ENCODE data around the gene ZEB1. TPM values are rescaled to one million over a fixed set of nuclear protein-coding genes. Genes with fewer than 3 reads are reported as not detected.

The ZEB1 gene
- total and polyA plus RNA-seq, 2 of the 4 experiments (the other 2 are of a cell fraction), result 23.7 to 108 TPM

GRCh38 chr10:31393844-31394243, 74.8 kb downstream of the ZEB1 start:
- no peak overlapping the region for H4K5ac ChIP-seq (ENCODE audit: low read depth, low read length)

More at GRCh38 chr10:31393844-31394243, 74.8 kb downstream of the ZEB1 start:
- Histone ChIP-seq H3K9me3 (ENCODE audit: control insufficient read depth, insufficient read depth, low read length) (no peaks in the 10 kb centered on the region), H2BK20ac (ENCODE audit: low read depth, low read length) (no peak overlapping the region), H3K4me1 (ENCODE audit: control insufficient read depth, insufficient read depth, low read length) (peaks cover 4% of the 10 kb centered on the region; the same call in 1 of the 2 replicates), H2BK15ac (ENCODE audit: low read depth, low read length) (no peak overlapping the region), H4K91ac (ENCODE audit: insufficient read depth, low read depth, low read length) (no peak overlapping the region), H3K79me1 (ENCODE audit: low read depth in 1 of 2, low read length in 2 of 2) (peaks cover 29 to 70% of the 10 kb centered on the region in 2 experiments), H3K56ac (ENCODE audit: extremely low read depth, insufficient read depth, low read length) (no peak overlapping the region), H3K4me2 (ENCODE audit: low read depth, low read length) (no peak overlapping the region), H3K14ac (replicated peaks; ENCODE audit: low read depth, low read length) (no peak overlapping the region), H4K20me1 (ENCODE audit: insufficient read depth, low read length) (peaks cover 46% of the 10 kb centered on the region; the same call in 1 of the 2 replicates), H2AK5ac (ENCODE audit: low read depth, low read length) (no peak overlapping the region), H3K4me3 (ENCODE audit: insufficient read depth, low read depth, low read length) (no peak overlapping the region), H2AFZ (replicated peaks; ENCODE audit: low read length, poor library complexity) (no peak overlapping the region), H3K4ac (ENCODE audit: low read depth, low read length) (no peak overlapping the region), H3K9me1 (ENCODE audit: insufficient read depth, low read length) (peaks cover 9% of the 10 kb centered on the region), H3K9ac (ENCODE audit: low read depth, low read length) (no peak overlapping the region), H4K8ac (ENCODE audit: low read depth in 2 of 2, low read length in 2 of 2) (no peak overlapping the region), H2AK9ac (replicated peaks; ENCODE audit: low read depth, low read length, poor library complexity) (no peak overlapping the region), H3K23ac (ENCODE audit: low read depth, low read length) (no peak overlapping the region), H3K27ac (ENCODE audit: insufficient read depth, low read length) (no peak overlapping the region), H2BK120ac (ENCODE audit: low read depth, low read length) (no peak overlapping the region), H2BK5ac (ENCODE audit: low read depth, low read length, poor library complexity, severe bottlenecking) (no peak overlapping the region), H3K36me3 (ENCODE audit: control insufficient read depth, insufficient read depth, low read length) (peaks cover 5% of the 10 kb centered on the region), H3K18ac (ENCODE audit: low read depth, low read length) (no peak overlapping the region), H3K27me3 (ENCODE audit: control insufficient read depth, insufficient read depth, low read length) (no peaks in the 10 kb centered on the region)
- dilution Hi-C loops (cut with HindIII; ENCODE audit: low sequenced_read_pairs, unreplicated experiment), result no loop called here
- intact Hi-C loops (cut with micrococcal nuclease), result no loop called here
- DNase-seq (no peak), ATAC-seq (ENCODE audit: low read depth) (no peak)
- no CpG with 5 or more reads among the region's 1 CpG for WGBS, 2 experiments (ENCODE audit: extremely low coverage in 2 of 2, insufficient read length in 1 of 2)
- BruUV-seq (replicated peaks), result no TSS peak
- POLR2A ChIA-PET (ENCODE audit: unreplicated experiment), result no interaction called here
- CTCF ChIA-PET, result interaction anchor here (0.7 kb wide), 1 partner anchor 127 kb away, joined by 4 read pairs; no protein-coding TSS in a partner anchor
- in situ Hi-C loops (cut with MboI; ENCODE audit: low sequenced_read_pairs), result no loop called here
- TF ChIP-seq RFX5 (IDR thresholded peaks at IDR 0.05; ENCODE audit: low read depth, low read length) (no peak), USF2 (IDR thresholded peaks at IDR 0.05; ENCODE audit: low read depth, low read length) (no peak), MAZ (IDR thresholded peaks at IDR 0.05; ENCODE audit: borderline replicate concordance, low read depth, low read length) (no peak)
